Vagina (tissue), 2 donors: Measurements from ENCODE around the gene NOL4L. TPM values are rescaled to one million over a fixed set of nuclear protein-coding genes. Genes with fewer than 3 reads are reported as not detected.

Experiments used
- DNase-seq, 2 donors: peaks; one replicate each; pipeline ENCODE4 v3.0.0-alpha.2; 2017; ENCODE audit errors: extremely low spot score in 2 of 2
- H3K27ac ChIP-seq: fragments of 200-600 bp; sonication (generic); one replicate; pipeline ENCODE4 v1.5.1; 2019
- H3K27me3 ChIP-seq: fragments of 200-600 bp; sonication (generic); one replicate; pipeline ENCODE4 v1.5.1; 2019
- H3K36me3 ChIP-seq, 2 donors: fragments of 200-600 bp; sonication (generic); one replicate each; pipeline ENCODE4 v1.5.1; 2017 to 2019
- H3K4me1 ChIP-seq: fragments of 200-600 bp; sonication (generic); one replicate; pipeline ENCODE4 v1.5.1; 2019
- H3K4me3 ChIP-seq, 2 donors: fragments of 200-600 bp; sonication (generic); 1 replicate in 1 of 2; 2 replicates in 1 of 2; pipeline ENCODE4 v1.5.1; 2016 to 2019
- H3K9me3 ChIP-seq: fragments of 200-600 bp; sonication (generic); one replicate; pipeline ENCODE4 v1.5.1; 2019
- POLR2A ChIP-seq, 2 donors: fragments of 450-650 bp; IDR thresholded peaks; one replicate each; pipeline ENCODE4 v1.6.1; 2017; ENCODE audit warnings: antibody characterized with exemption in 2 of 2, mild to moderate bottlenecking in 2 of 2, moderate library complexity in 2 of 2
- POLR2AphosphoS5 ChIP-seq, 2 donors: sonication (generic); formaldehyde crosslinking; IDR thresholded peaks; one replicate each; pipeline ENCODE4 v1.9.0; 2017; ENCODE audit warnings: antibody characterized with exemption in 2 of 2, mild to moderate bottlenecking in 2 of 2, low read depth in 1 of 2; ENCODE audit not compliant: insufficient read depth in 1 of 2
- intact Hi-C: fragments of 100-400 bp; cut with DNase I; formaldehyde crosslinking; loops from one replicate; pipeline ENCODE4 v1.15.1; 2023
- total RNA-seq: library from RNA; depleted of rRNA; stranded (reverse); fragments of >200 nt; gene quantifications from one replicate; pipeline ENCODE4 v1.2.3, GENCODE V29; 2016
- TF ChIP-seq, protein P1 (sequence below), 3 experiments: fragments of 450-650 bp in 2 of 3; fragments of 200-600 bp in 1 of 3; sonication (generic) in 1 of 3; IDR thresholded peaks; one replicate each; pipeline ENCODE4 v1.5.1; 2017 to 2019; ENCODE audit warnings: antibody characterized with exemption in 3 of 3, mild to moderate bottlenecking in 2 of 3, moderate library complexity in 2 of 3

The NOL4L gene
- total RNA-seq, 1 donor from 2014 or later: 17.9 TPM

DNA sequence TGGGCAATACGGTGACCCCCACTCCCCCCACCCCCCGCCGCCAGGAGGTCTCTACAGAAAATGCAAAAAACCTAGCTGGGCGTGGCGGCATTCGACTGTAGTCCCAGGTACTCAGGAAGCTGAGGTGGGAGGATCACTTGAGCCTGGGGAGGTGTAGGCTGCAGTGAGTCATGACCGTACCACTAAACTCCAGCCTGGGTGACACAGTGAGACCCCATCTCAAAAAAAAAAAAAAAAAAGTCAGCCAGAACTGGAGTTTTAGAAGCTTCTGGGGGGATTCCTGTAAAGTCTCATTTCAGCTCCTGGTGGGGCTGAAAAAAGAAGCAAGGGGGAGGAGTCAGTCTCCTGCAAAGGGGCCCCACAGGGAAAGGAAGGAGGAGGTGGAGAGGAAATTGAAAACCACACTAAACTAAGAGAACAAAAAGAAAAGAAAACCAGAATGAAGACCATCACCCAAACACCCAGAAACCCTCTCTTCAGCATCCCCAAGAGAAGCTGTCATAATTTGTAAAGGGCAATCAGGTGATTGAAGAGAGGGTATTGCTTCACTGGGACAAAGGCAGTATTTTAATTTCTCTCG, 50.4 kb downstream of the NOL4L start:
- intact Hi-C loops: no loop called here
- Histone ChIP-seq H3K4me1 (peaks cover 38% of the 10 kb centered on the region), H3K27me3 (no peaks in the 10 kb centered on the region), H3K27ac (no peak overlapping the region), H3K9me3 (no peaks in the 10 kb centered on the region), H3K36me3 (no peaks in the 10 kb centered on the region), H3K4me3 (no peak overlapping the region)
- TF ChIP-seq, protein P1, sequence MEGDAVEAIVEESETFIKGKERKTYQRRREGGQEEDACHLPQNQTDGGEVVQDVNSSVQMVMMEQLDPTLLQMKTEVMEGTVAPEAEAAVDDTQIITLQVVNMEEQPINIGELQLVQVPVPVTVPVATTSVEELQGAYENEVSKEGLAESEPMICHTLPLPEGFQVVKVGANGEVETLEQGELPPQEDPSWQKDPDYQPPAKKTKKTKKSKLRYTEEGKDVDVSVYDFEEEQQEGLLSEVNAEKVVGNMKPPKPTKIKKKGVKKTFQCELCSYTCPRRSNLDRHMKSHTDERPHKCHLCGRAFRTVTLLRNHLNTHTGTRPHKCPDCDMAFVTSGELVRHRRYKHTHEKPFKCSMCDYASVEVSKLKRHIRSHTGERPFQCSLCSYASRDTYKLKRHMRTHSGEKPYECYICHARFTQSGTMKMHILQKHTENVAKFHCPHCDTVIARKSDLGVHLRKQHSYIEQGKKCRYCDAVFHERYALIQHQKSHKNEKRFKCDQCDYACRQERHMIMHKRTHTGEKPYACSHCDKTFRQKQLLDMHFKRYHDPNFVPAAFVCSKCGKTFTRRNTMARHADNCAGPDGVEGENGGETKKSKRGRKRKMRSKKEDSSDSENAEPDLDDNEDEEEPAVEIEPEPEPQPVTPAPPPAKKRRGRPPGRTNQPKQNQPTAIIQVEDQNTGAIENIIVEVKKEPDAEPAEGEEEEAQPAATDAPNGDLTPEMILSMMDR (IDR thresholded peaks at IDR 0.05): no peak
- TF ChIP-seq POLR2AphosphoS5 (IDR thresholded peaks at IDR 0.05; ENCODE audit: insufficient read depth in 1 of 2, low read depth in 1 of 2) (no peak), POLR2A (IDR thresholded peaks at IDR 0.05) (no peak)
- no peak for DNase-seq

DNA sequence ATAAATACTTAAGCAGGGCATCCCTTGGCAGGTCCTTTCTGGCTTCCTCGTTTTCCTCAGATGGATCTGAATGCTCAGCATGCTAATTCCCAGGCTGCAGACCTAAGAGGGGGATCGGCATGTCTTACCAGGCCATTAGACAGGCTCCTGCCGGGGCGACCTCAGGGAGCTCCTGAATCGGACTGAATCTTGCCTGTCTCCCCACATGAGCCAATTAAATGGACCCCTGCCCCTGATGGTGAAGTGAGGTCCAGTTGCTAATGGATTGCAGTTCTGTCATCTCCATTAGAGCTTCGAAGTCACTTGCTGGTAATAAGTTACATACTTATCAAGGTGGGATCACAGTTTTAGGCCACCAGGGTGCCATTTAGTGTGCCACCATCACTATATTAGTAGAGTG, 51.4 kb downstream of the NOL4L start:
- no peaks in the 10 kb centered on the region for H3K36me3 ChIP-seq
- TF ChIP-seq, protein P1 (IDR thresholded peaks at IDR 0.05): no peak
- TF ChIP-seq POLR2A (IDR thresholded peaks at IDR 0.05) (no peak), POLR2AphosphoS5 (IDR thresholded peaks at IDR 0.05; ENCODE audit: insufficient read depth in 1 of 2, low read depth in 1 of 2) (no peak)
- DNase-seq: no peak
- no peak overlapping the region for H3K4me3 ChIP-seq
- intact Hi-C loops: no loop called here
- no peak overlapping the region for H3K27ac ChIP-seq
- no peaks in the 10 kb centered on the region for H3K27me3 ChIP-seq
- H3K9me3 ChIP-seq: no peaks in the 10 kb centered on the region
- H3K4me1 ChIP-seq: peaks cover 28% of the 10 kb centered on the region

DNA sequence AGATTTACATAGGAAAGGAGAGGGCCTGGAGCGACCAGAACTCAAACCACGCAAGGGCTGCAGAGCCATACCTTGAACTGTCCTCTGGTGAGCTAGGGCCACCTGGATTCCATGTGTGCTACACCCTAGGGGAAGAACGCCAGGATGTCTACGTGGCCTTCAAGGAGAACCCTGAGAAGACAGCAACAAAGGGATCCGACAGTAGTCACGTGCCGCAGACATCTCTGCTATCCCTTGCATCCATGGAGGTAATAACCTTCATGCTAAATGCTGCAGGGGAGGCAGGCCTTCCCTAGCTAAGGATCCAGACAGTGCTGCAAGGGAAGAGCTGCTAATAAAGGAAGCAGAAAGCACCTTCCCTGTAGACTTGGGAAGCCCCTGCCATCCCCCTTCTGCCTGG, 52.9 kb downstream of the NOL4L start:
- Histone ChIP-seq H3K36me3 (no peaks in the 10 kb centered on the region), H3K27me3 (no peaks in the 10 kb centered on the region), H3K27ac (no peak overlapping the region), H3K4me1 (peaks cover 24% of the 10 kb centered on the region), H3K9me3 (no peaks in the 10 kb centered on the region), H3K4me3 (no peak overlapping the region)
- TF ChIP-seq POLR2AphosphoS5 (IDR thresholded peaks at IDR 0.05; ENCODE audit: insufficient read depth in 1 of 2, low read depth in 1 of 2) (no peak), POLR2A (IDR thresholded peaks at IDR 0.05) (no peak)
- TF ChIP-seq, protein P1 (IDR thresholded peaks at IDR 0.05): no peak
- intact Hi-C loops: no loop called here
- DNase-seq: no peak

DNA sequence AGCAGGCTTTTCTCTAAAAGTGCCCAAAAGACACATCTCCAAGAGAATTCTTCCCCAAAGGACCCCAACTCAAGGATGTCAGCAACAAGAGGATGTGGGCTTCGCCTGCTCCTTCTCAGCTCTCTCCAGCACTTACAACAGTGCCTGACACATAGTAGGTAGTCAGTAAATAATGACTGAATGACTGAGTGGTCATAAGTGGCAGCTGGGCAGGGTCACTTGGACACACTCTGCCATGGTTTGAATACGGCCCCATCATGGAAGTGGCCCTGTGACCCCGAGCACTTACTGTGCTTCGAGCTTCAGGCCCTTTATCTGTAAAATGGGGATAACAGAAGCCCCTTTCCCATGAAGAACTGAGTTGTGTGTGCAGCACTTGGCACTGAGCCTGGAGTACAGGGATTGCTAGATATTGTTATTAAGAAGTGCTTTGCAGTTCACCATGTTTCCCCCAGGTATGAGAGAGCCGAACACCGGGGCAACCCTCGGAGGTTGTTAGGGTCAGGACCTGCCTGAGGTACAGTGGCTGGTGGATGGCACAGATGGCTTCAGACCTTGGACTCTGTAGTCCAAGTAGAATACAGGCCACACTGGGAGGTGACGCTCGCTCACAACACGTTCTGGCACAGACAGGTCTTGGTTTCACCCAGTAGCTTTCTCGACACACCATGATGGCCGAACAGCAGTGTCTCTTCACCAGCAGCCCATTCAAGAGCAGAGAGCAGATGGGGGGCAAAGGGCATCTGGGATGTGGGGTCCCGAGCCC, 56.0 kb downstream of the NOL4L start:
- H3K4me1 ChIP-seq: peaks cover 29% of the 10 kb centered on the region
- TF ChIP-seq, protein P1 (IDR thresholded peaks at IDR 0.05): no peak
- no peak for TF ChIP-seq POLR2A (IDR thresholded peaks at IDR 0.05)
- no peak for TF ChIP-seq POLR2AphosphoS5 (IDR thresholded peaks at IDR 0.05; ENCODE audit: insufficient read depth in 1 of 2, low read depth in 1 of 2)
- H3K27me3 ChIP-seq: no peaks in the 10 kb centered on the region
- H3K36me3 ChIP-seq: no peaks in the 10 kb centered on the region
- DNase-seq: no peak
- H3K27ac ChIP-seq: no peak overlapping the region
- intact Hi-C loops: loop anchor here (10.0 kb wide), 1 partner anchor 246 kb away; no protein-coding TSS in a partner anchor
- no peaks in the 10 kb centered on the region for H3K9me3 ChIP-seq
- no peak overlapping the region for H3K4me3 ChIP-seq
